HepG2 (cell line): ENCODE data around the gene HSF4. TPM values are rescaled to one million over a fixed set of nuclear protein-coding genes. Genes with fewer than 3 reads are reported as not detected.

ENCODE experiments used
- AKNA ChIP-seq: sonication (generic); formaldehyde crosslinking; IDR thresholded peaks from 2 replicates; pipeline ENCODE4 v1.4.0; 2020; ENCODE audit warnings: missing genetic modification reagents, borderline replicate concordance
- CCAR2 ChIP-seq: fragments of 200-400 bp; formaldehyde crosslinking; optimal IDR thresholded peaks from 2 replicates; pipeline ENCODE3; 2018; ENCODE audit warnings: low read depth, mild to moderate bottlenecking, low read length, moderate library complexity
- CENPX ChIP-seq: sonication (generic); formaldehyde crosslinking; IDR thresholded peaks from 2 replicates; pipeline ENCODE4 v1.9.0; 2021; ENCODE audit warnings: mild to moderate bottlenecking, missing genetic modification reagents, moderate library complexity
- GABPA ChIP-seq, 2 experiments: IDR thresholded peaks; 2 replicates each; pipeline ENCODE4 v1.6.1; 2011 to 2016; ENCODE audit warnings: low read depth in 2 of 2, low read length in 1 of 2, missing biosample characterization in 1 of 2, missing genetic modification characterization in 1 of 2
- HOXA7 ChIP-seq: sonication (generic); formaldehyde crosslinking; IDR thresholded peaks from 2 replicates; pipeline ENCODE4 v1.8.1; 2022; ENCODE audit warnings: mild to moderate bottlenecking, missing genetic modification reagents, moderate library complexity
- MATR3 ChIP-seq: sonication (generic); formaldehyde crosslinking; IDR thresholded peaks from 2 replicates; pipeline ENCODE4 v1.4.0; 2020; ENCODE audit warnings: missing genetic modification reagents
- MLX ChIP-seq: IDR thresholded peaks from 2 replicates; pipeline ENCODE4 v1.6.1; 2016
- ZFP62 ChIP-seq: sonication (generic); formaldehyde crosslinking; IDR thresholded peaks from 2 replicates; pipeline ENCODE4 v1.4.0; 2020; ENCODE audit warnings: missing genetic modification reagents
- ZNF280D ChIP-seq: sonication (generic); formaldehyde crosslinking; IDR thresholded peaks from 2 replicates; pipeline ENCODE4 v1.5.1; 2020; ENCODE audit warnings: mild to moderate bottlenecking, missing genetic modification reagents
- ZNF33A ChIP-seq: sonication (generic); formaldehyde crosslinking; IDR thresholded peaks from 2 replicates; pipeline ENCODE4 v1.5.1; 2020; ENCODE audit warnings: missing genetic modification reagents, mild to moderate bottlenecking, moderate library complexity, borderline replicate concordance
- ZNF468 ChIP-seq: sonication (generic); formaldehyde crosslinking; IDR thresholded peaks from 2 replicates; pipeline ENCODE4 v1.8.0; 2022; ENCODE audit warnings: mild to moderate bottlenecking, moderate library complexity, missing genetic modification reagents
- polyA plus RNA-seq, 8 experiments: library from polyadenylated mRNA; depleted of rRNA in 3 of 8; stranded (reverse) in 7 of 8; unstranded in 1 of 8; fragments of >200 nt; fragmentation: Illumina TruSeq in 4 of 8; extraction: Trizol in 4 of 8; gene quantifications; 2 replicates each; pipeline versions ENCODE4 v1.2.1 to v1.2.3, GENCODE V29; 2011 to 2016; ENCODE audit warnings: low read depth in 4 of 8, missing spikeins in 1 of 8, mixed read lengths in 1 of 8; ENCODE audit not compliant: insufficient read depth in 1 of 8
- total RNA-seq, 5 experiments: library from RNA; depleted of rRNA; stranded (reverse); fragments of >200 nt; fragmentation: Illumina TruSeq; extraction: Trizol; gene quantifications; 2 replicates each; pipeline ENCODE4 v1.2.3, GENCODE V29; 2016; ENCODE audit warnings: low read depth in 1 of 5

Gene HSF4
- total and polyA plus RNA-seq, 2 of the 13 experiments (the other 11 are each of a cell fraction or from before 2014, with no cell fraction given), result 3.5 to 16.9 TPM

GRCh38 chr16:67155295-67156142 is 9.0 kb upstream of the HSF4 start (continued):
- TF ChIP-seq AKNA (CRISPR knock-in tag) (no peak), CENPX (no peak), ZNF280D (CRISPR knock-in tag) (0 out of 2 replicates have a peak, but pooled peaks have one; percentile 49), ZFP62 (no peak), HOXA7 (no peak), GABPA (IDR thresholded peaks at IDR 0.05; ENCODE audit: low read depth, low read length) (no peak), GABPA (CRISPR knock-in tag; IDR thresholded peaks at IDR 0.05; ENCODE audit: low read depth) (no peak), MLX (CRISPR knock-in tag) (no peak), ZNF468 (CRISPR knock-in tag) (no peak), CCAR2 (no peak), ZNF33A (CRISPR knock-in tag) (no peak), MATR3 (CRISPR knock-in tag) (no peak)
